ENCODE measurements around the gene ITGA3. TPM values are rescaled to one million over a fixed set of nuclear protein-coding genes. Genes with fewer than 3 reads are reported as not detected.

The ITGA3 gene
- total RNA-seq, 1 experiment from 2014 or later = 22.5 TPM

DNA sequence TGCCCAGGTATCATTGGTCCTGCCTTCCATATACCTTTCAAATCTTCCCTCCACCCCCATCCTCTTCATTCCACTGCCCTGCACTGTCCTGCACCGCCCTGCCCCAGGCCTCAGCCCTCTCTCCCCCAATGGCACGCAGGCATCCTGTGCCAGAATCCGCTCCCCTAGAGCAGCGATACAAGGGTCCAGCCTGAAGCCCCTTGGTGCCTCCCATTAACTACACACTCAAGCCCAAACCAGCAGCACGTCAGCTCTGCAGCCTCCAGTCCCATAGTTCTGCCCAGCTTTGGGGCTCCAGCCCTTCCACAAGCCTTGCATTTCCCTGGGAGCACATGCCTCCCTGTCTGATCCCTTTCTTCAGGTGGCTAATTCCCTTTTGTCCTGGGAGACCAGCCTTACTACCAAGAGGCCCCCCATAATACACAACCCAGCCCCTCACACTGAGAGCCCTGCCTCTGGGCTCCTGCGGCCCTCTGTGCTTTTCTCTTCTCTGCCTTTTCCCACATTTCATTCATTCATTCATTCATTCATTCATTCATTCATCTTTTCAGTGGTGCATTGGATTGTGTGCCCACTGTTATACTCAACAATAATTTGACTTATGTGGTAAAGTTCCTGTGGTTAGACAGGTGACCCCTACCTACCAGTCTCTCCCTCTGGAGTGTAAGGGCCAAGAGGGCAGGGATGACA is 34.1 kb upstream of the ITGA3 start:
- H2BK5ac ChIP-seq (ENCODE audit: insufficient read length, low read length) = no peak overlapping the region
- H4K8ac ChIP-seq (replicated peaks; ENCODE audit: insufficient read length, low read depth, low read length) = no peak overlapping the region
- H2BK120ac ChIP-seq (ENCODE audit: low read depth, low read length, poor library complexity, severe bottlenecking) = no peak overlapping the region
- Mint-ChIP-seq H3K9me3 (no peaks in the 10 kb centered on the region), H3K36me3 (ENCODE audit: insufficient read depth in 1 of 3, low read depth in 3 of 3) (no peaks in the 10 kb centered on the region), H3K27me3 (ENCODE audit: low read depth) (peaks cover 12% of the 10 kb centered on the region), H3K4me3 (no peak overlapping the region), H3K27ac (no peak overlapping the region), H3K4me1 (peaks cover 3 to 5% of the 10 kb centered on the region in 2 experiments; a peak in 2 of 4 replicates)
- H3K27me3 ChIP-seq (ENCODE audit: insufficient read depth, low read length) = no peaks in the 10 kb centered on the region
- no peak overlapping the region for H2BK12ac ChIP-seq (ENCODE audit: insufficient read length, low read depth, low read length)
- H3K4me1 ChIP-seq (ENCODE audit: insufficient read depth, low read length) = no peaks in the 10 kb centered on the region
- TF ChIP-seq, protein P1, sequence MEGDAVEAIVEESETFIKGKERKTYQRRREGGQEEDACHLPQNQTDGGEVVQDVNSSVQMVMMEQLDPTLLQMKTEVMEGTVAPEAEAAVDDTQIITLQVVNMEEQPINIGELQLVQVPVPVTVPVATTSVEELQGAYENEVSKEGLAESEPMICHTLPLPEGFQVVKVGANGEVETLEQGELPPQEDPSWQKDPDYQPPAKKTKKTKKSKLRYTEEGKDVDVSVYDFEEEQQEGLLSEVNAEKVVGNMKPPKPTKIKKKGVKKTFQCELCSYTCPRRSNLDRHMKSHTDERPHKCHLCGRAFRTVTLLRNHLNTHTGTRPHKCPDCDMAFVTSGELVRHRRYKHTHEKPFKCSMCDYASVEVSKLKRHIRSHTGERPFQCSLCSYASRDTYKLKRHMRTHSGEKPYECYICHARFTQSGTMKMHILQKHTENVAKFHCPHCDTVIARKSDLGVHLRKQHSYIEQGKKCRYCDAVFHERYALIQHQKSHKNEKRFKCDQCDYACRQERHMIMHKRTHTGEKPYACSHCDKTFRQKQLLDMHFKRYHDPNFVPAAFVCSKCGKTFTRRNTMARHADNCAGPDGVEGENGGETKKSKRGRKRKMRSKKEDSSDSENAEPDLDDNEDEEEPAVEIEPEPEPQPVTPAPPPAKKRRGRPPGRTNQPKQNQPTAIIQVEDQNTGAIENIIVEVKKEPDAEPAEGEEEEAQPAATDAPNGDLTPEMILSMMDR (conservative IDR thresholded peaks at IDR 0.05) = no peak
- no peaks in the 10 kb centered on the region for H3K9me3 ChIP-seq (ENCODE audit: control insufficient read depth, low read depth, low read length)
- WGBS (ENCODE audit: extremely low coverage, insufficient read length, low lambda C conversion rate) = no CpG with 5 or more reads among the region's 6 CpGs
- H3K18ac ChIP-seq (ENCODE audit: insufficient read length, low read depth, low read length) = no peak overlapping the region
- H3K4ac ChIP-seq (ENCODE audit: low read depth, low read length) = no peak overlapping the region
- no peaks in the 10 kb centered on the region for H3K79me2 ChIP-seq (ENCODE audit: insufficient read depth, low read length)
- no peak overlapping the region for H3K56ac ChIP-seq (ENCODE audit: insufficient read length, low read depth, low read length)
- no peak overlapping the region for H2BK20ac ChIP-seq (ENCODE audit: low read depth, low read length, poor library complexity, severe bottlenecking)
- H2AK5ac ChIP-seq (ENCODE audit: insufficient read length, low read length) = no peak overlapping the region
- H3K79me1 ChIP-seq (ENCODE audit: insufficient read depth, low read depth, low read length, poor library complexity, severe bottlenecking) = no peaks in the 10 kb centered on the region
- no peak overlapping the region for H2BK15ac ChIP-seq (ENCODE audit: low read depth, low read length)
- H3K27ac ChIP-seq (ENCODE audit: insufficient read length, low read depth, low read length) = no peak overlapping the region
- no peak for DNase-seq
- H4K5ac ChIP-seq (ENCODE audit: insufficient read length, low read depth, low read length) = no peak overlapping the region
- H3K4me2 ChIP-seq (ENCODE audit: insufficient read depth, insufficient read length, low read length) = no peak overlapping the region
- H3K23ac ChIP-seq (ENCODE audit: insufficient read length, low read depth, low read length) = no peak overlapping the region
- H4K91ac ChIP-seq (ENCODE audit: insufficient read length, low read depth, low read length) = no peak overlapping the region
- H2AFZ ChIP-seq (ENCODE audit: low read length) = no peak overlapping the region
- H4K20me1 ChIP-seq (ENCODE audit: control insufficient read depth, insufficient read depth, insufficient read length) = no peaks in the 10 kb centered on the region
- H3K23me2 ChIP-seq (ENCODE audit: insufficient read length, low read depth, low read length, poor library complexity, severe bottlenecking) = no peaks in the 10 kb centered on the region
- H3K9ac ChIP-seq (ENCODE audit: extremely low read depth, insufficient read length, low read length) = no peak overlapping the region
- H3T11ph ChIP-seq (ENCODE audit: low read length) = no peak overlapping the region
- H3K14ac ChIP-seq (ENCODE audit: insufficient read depth, low read length) = no peak overlapping the region
